GM21576 (cell line): ENCODE data around the gene CXorf65.

Source experiments
- ATAC-seq: cut with Tn5 transposase; IDR thresholded peaks from one replicate; pipeline ENCODE4 v1.9.1; 2021; ENCODE audit warnings: mild to moderate bottlenecking, moderate library complexity; ENCODE audit not compliant: unreplicated experiment

Gene CXorf65

DNA sequence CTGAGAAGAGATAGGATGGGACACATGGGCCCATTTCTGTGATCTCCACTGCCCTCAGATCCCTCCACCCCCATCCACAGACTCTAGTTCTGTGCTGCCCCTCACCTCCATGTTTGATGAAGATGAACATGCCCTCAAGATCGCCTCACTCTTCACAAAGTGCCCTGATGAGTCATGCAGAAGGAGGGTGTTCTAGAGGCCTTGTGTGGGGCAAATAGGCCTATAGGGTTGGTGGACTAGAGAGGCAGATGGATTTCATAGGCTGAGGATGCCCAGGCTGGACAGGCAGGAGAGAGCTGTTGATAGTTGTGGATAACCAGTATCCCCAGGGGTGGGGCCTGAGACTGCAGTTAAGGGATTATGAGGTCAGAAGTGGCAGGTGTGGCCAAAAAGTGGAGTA is at the start of gene CXorf65:
Gene CXorf65, minus strand, starts transcription at position 314 of the 400 bp plus-strand sequence. Its CDS starts 184 bp downstream, at position 130.
- ATAC-seq = no peak

DNA sequence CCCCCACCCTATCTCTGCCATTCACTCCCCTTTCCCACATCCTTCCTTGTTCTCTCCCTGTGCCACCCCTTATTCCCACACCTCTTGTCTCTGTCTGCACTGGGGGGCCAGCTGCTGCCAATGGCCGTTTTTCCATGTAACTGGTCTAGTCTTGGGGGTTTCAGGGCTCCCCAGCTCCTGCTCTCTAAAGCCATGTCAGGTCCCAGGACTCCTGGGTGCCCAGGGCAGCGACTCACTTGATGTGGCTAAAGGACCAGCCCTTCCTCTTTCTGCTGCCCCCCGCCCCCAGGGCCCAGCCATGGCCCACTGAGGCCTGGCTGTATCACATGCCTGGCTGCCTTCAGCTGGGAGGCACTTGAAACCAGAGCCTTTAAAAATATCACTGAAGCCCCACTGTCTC is 48.1 kb upstream of the CXorf65 start:
- ATAC-seq = no peak

DNA sequence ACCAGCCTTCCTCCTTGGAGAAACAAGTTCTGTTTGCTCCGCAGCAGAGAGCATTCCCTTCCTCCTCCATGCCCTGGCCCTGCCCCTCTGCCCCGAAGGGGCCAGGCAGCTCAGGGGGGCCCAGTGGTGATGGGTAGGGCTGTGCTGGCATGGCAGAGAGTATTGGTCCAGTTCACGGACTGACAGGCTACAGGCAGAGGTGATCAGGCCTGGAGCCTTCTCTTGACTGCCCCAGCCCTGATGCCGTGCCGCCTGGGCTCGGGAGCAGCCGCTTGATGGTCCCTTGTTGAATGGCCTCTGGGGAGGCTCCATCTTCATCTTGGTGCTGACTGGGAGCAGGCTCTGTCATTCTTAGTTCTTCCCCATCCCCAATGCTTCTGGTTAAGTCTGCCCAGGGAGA is 47.7 kb upstream of the CXorf65 start:
- ATAC-seq = no peak

DNA sequence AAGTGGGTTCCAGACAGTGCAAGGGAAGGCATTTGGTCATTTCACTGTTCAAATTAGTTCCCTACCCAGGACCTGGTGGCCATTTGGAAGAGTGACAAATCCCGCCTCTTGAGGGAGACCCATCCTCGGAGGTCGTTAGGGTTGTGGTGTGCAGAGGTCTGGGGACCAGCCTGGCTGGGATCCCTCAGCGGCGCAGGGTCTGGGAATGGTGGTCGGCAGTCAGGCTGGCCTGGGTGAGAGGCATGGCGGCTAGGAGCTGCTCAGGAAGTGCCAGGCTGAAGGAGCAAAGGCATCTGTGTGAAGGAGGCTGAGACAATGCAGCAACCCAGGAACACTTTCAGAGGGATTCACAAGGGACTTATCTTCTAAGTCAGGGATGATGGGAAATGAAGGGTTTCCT is 44.8 kb upstream of the CXorf65 start:
- no peak for ATAC-seq

GRCh38 chrX:71148278-71148663 is 41.7 kb upstream of the CXorf65 start:
- no peak for ATAC-seq

DNA sequence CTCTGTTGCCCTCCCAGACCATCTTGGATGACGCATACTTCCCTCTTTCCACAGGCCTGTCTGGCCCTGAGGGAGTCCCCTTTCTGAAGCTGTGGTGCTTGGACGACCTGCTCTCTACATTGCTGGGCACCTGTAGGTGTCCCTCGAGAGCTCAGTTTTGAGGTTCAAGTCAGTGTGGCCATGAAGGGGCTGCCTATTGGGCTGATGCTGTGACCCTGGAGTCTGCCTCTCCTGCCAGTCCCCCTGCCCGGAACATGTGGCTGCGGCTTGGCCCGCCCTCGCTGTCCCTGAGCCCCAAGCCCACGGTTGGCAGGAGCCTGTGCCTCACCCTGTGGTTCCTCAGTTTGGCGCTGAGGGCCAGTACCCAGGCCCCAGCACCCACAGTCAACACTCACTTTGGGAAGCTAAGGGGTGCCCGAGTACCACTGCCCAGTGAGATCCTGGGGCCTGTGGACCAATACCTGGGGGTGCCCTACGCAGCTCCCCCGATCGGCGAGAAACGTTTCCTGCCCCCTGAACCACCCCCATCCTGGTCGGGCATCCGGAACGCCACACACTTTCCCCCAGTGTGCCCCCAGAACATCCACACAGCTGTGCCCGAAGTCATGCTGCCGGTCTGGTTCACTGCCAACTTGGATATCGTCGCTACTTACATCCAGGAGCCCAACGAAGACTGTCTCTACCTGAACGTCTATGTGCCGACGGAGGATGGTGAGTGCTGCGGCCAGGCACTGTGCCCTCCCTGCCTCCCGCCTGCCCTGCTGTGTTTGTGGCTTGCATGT is 41.1 kb upstream of the CXorf65 start:
- no peak for ATAC-seq

- no peak for ATAC-seq
Observed at GRCh38 chrX:71144651-71145050, 38.1 kb upstream of the CXorf65 start, which contains the start of gene NLGN3. Gene NLGN3 (plus strand): TSS chrX:71144841. CDS start chrX:71147750, 2,909 bp downstream.

DNA sequence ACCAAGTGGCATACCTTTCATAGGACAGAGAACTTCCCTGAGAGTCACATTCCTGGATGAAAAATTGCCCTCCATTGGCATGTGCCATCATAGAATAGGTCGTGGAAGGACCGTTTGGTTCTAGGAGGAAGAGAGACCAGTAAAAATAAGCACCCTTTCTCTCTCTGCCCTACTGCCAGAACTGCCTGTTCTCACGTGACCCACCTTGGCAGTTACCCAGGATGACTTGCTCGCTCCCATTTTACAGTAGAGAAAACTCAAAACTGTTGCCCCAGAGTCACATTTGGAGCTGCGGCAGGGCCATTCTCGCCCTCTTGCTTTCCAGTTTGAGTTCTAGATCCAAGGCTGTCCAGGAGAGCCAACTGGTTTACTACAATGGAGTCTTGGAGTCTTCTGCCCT is 37.0 kb upstream of the CXorf65 start:
- no peak for ATAC-seq

DNA sequence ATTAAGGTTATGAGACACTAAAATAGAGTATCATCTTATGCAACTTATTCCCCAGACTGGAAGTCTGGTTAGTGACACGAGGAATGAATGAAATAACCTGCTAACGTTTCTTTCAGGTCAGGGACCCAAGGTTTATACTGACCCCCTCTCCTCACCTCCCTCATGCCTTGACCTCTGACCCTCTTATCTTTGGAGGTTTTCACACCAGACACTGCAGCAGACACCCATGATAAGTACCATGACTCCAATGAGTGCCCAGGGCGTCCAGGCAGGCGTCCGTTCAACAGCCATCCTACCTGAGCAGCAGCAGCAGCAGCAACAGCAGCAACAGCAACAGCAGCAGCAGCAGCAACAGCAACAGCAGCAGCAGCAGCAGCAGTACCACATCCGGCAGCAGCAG is 33.9 kb upstream of the CXorf65 start:
- ATAC-seq = no peak

GRCh38 chrX:71131510-71131909 is 25.0 kb upstream of the CXorf65 start:
- ATAC-seq = no peak

- ATAC-seq = peak; percentile 86
Observed at GRCh38 chrX:71128915-71129765, 22.6 kb upstream of the CXorf65 start.

DNA sequence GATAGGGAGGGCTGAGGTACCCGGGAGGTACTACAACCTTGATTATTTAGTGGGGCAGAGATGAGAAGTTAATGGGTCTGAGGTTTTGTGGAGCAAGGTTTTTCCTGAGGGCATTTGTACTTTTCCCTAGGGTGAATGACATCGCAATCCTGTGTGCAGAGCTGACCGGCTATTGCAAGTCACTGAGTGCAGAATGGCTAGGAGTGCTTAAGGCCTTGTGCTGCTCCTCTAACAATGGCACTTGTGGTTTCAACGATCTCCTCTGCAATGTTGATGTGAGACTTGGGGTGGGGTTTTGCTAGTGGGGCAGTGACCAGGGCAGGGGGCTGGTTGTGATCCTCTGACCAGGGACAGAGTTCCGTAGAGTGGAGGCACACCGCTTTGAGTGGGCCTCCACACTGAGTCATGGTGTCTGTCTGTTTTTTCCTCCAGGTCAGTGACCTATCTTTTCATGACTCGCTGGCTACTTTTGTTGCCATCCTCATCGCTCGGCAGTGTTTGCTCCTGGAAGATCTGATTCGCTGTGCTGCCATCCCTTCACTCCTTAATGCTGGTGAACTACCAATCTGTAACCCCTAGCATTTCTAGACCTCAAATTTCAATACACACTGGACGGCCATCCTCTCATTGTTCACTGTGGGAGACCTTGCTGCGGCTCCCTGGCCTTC is 21.8 kb upstream of the CXorf65 start:
- no peak for ATAC-seq

GRCh38 chrX:71118985-71119535 is 12.5 kb upstream of the CXorf65 start:
- no peak for ATAC-seq

GRCh38 chrX:71118032-71118984 is 11.8 kb upstream of the CXorf65 start, which contains the start of gene MED12:
Gene MED12 (plus strand): TSS chrX:71118596. CDS start chrX:71118755, 159 bp downstream.
- peak; percentile 90 for ATAC-seq

DNA sequence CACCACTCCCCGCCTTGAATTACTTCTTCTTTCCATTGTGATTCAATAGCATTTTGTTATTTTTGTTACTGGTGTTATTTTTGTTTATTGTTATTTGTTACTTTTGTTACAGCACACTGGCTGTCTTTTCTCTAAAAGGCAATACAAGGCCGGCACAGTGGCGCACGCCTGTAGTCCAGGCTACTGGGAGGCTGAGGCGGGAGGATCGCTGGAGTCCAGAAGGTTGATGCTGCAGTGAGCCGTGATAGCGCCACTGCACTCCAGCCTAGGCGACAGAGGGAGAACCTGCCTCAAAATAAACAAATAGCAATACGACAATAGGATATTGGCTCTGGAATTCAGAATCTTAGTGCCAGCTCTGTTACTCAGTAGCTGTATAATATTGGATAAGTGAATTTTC is 10.8 kb upstream of the CXorf65 start:
- no peak for ATAC-seq

GRCh38 chrX:71111921-71112431 is 5.4 kb upstream of the CXorf65 start:
- no peak for ATAC-seq

DNA sequence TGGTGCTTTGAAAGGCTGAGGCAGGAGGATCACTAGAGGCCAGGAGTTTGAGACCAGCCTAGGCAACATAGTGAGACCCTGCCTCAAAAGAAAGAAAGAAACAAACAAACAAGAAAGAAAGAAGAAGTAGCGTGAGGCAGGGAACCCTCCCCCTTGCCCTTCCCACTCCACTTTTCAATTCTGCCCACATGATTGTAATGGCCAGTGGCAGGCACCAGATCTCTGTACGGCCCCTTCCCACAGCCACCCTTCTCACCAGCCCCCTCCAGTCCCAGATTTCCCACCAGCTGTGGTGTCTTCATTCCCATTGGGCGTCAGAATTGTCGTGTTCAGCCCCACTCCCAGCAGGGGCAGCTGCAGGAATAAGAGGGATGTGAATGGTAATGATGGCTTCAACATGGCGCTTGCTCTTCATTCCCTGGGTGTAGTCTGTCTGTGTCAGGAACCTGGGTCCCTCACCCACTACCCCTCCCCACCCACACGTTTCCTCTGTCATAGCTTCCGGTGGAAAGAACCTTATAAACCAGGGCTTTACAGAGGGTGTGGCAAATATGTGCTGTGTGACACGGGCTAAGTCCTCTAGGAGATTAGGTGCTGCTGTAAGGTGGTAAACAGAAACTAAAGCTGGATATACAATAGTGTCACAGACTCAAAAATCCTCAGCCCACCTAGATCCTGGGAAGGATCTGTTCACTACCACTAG is 4.8 kb upstream of the CXorf65 start, which contains the start of gene IL2RG:
Gene IL2RG, minus strand, starts transcription at position 437 of the 703 bp plus-strand sequence. Its CDS starts 38 bp downstream, at position 399.
- ATAC-seq = peak; percentile 87

- no peak for ATAC-seq
Observed at GRCh38 chrX:71109051-71109450, 2.5 kb upstream of the CXorf65 start.
